HG03469 (cell line): Measurements from ENCODE around the gene ATP8B3.

Experiments
- ATAC-seq: cut with Tn5 transposase; IDR thresholded peaks from one replicate; pipeline ENCODE4 v1.9.1; 2021; ENCODE audit warnings: mild to moderate bottlenecking, moderate library complexity, moderate number of reproducible peaks; ENCODE audit not compliant: unreplicated experiment

The ATP8B3 gene

DNA sequence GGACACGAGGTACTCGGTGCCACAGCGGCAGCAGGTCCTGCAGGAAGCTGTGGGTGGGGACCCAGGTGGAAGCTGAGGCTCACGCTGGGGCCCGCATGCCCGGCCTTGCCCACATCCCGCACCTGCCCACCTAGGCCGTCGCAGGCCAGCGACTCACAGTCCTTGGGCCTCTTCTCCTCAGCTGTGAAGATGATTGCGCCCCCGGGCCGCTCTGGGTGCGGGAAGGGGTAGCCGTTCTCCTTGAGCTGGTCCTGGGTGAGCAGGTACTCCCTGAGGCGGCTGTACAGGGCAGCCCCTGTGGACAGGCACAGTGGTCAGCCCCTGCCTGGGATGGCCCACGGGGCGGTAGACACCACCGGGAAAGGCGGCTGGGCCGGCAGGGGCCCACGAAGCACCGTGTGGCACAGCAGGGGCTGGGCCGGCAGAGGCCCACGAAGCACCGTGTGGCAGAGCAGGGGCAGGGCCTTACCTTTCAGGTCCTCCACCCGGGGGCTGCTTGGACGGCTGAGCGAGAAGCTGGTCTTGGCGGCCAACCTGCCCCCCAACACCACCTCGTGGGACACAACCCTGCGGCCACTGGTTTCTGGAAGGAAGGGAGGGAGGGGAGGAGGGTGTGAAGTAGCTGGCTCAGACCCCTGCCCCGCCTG lies 6.6 kb upstream of the ATP8B3 start:
- no peak for ATAC-seq

- no peak for ATAC-seq
These were observed 5.6 kb upstream of the ATP8B3 start for GRCh38 chr19:1817553-1818179.

DNA sequence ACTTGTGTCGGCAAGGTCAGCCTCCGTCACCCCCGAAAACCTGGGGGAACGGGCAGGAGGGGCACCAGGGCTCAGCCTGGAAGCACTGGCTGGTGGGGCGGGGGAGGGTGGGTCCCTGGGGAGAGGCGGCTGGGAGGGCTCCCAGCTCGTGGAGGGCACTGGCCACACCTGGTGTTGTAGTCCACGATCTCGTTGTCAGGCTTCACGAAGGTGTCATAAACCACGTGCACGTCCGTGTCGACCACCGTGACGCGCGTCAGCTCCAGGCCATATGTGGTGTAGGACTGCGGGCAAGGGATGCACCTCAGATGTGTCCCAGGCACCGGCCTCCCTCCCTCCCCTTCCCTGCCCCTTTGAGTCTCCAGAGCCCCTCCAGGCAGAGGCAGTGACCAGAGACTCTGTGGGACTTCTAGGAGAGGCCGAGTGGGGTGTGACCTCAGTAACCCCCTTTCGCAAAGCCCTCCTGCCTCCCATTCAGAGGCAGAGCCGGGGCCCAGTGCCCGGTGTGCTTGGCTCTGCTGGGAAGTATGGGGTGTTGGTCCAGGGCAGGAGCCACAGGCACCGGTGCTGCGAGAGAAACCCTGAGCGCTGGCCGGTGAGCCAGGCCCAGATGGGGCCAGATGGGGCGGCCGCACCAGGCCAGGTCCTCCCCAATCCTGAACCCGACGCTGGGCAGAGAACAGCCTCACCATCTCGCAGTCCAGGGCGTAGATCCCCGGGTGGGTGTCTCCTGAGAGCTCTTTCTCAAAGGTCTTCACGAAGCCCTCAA lies 4.6 kb upstream of the ATP8B3 start:
- no peak for ATAC-seq

DNA sequence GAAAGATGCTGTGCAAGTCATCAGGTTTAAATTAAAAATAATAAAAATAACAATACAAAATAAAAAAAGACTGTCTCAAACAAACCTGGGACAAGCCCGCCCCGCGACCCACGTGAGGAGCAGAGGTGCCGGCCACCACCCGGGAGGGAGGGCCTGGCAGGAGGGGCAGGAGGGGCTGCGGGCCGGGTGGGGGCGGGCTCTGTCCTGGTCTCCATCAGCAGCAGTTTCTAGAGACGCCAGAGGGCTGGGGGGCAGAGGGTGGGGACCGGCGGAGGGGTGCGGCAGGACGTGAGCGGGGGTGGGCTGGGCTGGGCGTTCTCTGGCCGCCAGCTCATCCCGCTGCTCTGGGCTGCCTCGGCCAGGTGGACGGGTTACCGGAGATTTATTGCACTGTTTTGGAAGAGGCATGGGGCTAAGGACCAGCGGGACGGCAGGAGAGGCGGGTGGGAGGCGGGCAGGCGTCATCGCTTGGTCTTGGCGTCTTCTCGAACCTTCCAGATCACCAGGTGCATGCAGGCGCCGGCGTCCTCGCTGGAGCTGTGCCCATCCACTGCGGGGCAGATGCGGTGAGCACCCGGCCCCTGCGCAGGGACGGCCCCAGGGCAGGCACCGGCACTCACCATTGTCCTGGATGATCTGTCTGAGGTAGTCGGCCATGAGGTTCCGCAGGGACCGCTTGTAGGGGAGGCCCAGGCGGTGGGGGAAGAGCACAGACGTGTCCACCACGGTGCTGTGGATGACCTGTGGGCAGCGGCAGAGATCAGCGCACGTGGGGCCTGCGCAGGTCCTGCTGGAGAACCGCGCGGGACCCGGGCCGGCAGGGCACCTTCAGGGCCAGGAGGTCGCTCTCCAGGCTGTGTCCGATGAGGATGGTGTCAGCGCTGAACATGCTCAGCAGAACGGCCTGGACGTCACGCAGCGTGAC lies 3.8 kb upstream of the ATP8B3 start:
- no peak for ATAC-seq

GRCh38 chr19:1814833-1815604 lies 2.9 kb upstream of the ATP8B3 start:
- no peak for ATAC-seq

GRCh38 chr19:1814391-1814790 lies 2.3 kb upstream of the ATP8B3 start:
- no peak for ATAC-seq

GRCh38 chr19:1813192-1814182 lies 1.4 kb upstream of the ATP8B3 start:
- ATAC-seq, result no peak

DNA sequence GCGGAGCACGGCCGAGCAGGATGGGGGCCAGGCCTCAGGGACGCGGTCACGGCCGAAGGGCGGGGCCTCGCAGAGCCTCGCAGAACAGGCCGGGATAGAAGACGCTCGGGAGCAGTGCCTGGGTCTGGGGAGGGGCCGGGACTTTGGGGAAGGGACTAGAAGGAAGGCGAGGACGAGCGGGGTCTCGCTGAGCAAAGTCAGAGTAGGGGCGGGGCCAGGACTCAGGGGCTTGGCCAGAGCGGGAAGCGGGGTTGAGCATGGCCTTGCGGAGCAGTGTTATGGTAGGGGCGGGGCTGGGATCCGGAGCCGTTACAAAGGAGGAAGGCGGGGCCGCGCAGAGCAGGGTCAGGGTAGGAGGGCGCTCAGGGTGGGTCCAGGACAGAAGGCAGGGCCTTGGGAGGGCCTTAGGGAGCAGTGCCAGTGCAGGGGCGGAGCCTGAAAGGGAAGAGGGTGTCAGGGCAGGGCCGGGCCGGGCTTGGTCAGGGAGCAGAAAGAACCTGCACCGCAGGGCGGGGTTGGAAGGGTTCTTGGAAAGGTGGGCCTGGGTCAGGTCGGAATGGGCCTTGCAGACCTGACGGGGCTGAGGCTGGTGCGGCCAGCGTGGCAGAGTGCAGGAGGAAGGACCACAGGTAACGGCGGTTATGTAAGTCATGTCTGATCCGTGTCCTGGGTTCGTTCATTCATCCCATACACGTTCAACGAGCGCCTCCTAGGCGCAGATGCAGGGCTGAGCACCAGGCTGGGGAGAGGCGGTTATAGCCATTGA lies 533 bp upstream of the ATP8B3 start:
- peak; percentile 45 for ATAC-seq

DNA sequence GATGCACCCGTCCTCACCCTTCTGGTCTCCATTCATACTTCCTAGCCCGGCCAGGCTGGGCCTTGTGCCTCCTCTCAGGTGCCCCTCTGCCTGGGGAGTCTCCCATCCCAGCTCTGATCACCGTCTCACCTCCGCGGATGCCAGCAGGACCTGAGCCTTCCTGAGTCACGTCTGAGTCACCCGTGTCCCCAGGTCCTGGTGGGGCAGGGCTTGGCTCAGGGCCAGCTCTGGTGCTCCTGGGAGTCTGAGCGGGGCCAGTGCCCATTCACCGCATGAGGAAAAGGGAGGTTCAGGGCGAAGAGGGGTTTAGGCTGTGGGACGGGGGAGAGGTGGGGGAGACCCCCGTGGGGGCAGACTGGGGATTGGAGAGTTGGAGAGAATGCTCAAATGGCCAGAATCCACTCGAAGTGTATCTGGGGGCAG lies 593 bp downstream of the ATP8B3 start:
- no peak for ATAC-seq

GRCh38 chr19:1810439-1811160 lies 1.5 kb downstream of the ATP8B3 start:
- ATAC-seq, result no peak

GRCh38 chr19:1809678-1810077 lies 2.4 kb downstream of the ATP8B3 start:
- no peak for ATAC-seq

GRCh38 chr19:1808395-1808731 lies 3.7 kb downstream of the ATP8B3 start:
- no peak for ATAC-seq

- ATAC-seq, result no peak
These were observed 4.2 kb downstream of the ATP8B3 start for GRCh38 chr19:1807695-1808394.

GRCh38 chr19:1807030-1807694 lies 4.9 kb downstream of the ATP8B3 start:
- ATAC-seq, result no peak

GRCh38 chr19:1806184-1807029 lies 5.7 kb downstream of the ATP8B3 start:
- no peak for ATAC-seq
